ENCODE measurements around the gene HECTD4. TPM values are rescaled to one million over a fixed set of nuclear protein-coding genes. Genes with fewer than 3 reads are reported as not detected.

The HECTD4 gene
- total and polyA plus RNA-seq, 2 experiments from 2014 or later: 25.7 to 36.9 TPM

DNA sequence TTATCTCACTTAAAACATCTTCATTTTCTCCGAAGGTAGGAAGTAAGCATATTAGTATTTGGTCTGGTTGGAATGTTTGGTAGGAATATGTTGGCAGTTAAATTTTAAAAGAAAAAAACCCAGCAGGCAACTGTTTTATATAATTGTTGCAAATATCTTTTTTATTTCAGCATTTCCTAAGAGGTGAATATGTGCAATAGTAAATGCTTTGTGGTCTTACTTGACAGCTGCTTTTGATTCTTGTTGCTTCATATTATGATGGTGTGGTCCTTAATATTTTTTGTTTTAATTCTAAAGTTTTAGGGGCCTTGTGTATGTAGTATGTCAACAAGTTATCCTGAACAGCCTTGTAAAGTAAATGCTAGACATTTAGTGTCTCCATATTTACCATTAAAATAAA lies 250.5 kb downstream of the HECTD4 start (continued):
- TF ChIP-seq, protein P1, sequence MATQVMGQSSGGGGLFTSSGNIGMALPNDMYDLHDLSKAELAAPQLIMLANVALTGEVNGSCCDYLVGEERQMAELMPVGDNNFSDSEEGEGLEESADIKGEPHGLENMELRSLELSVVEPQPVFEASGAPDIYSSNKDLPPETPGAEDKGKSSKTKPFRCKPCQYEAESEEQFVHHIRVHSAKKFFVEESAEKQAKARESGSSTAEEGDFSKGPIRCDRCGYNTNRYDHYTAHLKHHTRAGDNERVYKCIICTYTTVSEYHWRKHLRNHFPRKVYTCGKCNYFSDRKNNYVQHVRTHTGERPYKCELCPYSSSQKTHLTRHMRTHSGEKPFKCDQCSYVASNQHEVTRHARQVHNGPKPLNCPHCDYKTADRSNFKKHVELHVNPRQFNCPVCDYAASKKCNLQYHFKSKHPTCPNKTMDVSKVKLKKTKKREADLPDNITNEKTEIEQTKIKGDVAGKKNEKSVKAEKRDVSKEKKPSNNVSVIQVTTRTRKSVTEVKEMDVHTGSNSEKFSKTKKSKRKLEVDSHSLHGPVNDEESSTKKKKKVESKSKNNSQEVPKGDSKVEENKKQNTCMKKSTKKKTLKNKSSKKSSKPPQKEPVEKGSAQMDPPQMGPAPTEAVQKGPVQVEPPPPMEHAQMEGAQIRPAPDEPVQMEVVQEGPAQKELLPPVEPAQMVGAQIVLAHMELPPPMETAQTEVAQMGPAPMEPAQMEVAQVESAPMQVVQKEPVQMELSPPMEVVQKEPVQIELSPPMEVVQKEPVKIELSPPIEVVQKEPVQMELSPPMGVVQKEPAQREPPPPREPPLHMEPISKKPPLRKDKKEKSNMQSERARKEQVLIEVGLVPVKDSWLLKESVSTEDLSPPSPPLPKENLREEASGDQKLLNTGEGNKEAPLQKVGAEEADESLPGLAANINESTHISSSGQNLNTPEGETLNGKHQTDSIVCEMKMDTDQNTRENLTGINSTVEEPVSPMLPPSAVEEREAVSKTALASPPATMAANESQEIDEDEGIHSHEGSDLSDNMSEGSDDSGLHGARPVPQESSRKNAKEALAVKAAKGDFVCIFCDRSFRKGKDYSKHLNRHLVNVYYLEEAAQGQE (IDR thresholded peaks at IDR 0.05; ENCODE audit: unreplicated experiment): no peak
- TF ChIP-seq EZH2phosphoT487 (IDR thresholded peaks at IDR 0.05; ENCODE audit: unreplicated experiment): no peak
- no peak for TF ChIP-seq NANOG (IDR thresholded peaks at IDR 0.05; ENCODE audit: borderline replicate concordance)
- TF ChIP-seq EZH2 (IDR thresholded peaks at IDR 0.05; ENCODE audit: low read depth, unreplicated experiment): no peak
- TF ChIP-seq, protein P2, sequence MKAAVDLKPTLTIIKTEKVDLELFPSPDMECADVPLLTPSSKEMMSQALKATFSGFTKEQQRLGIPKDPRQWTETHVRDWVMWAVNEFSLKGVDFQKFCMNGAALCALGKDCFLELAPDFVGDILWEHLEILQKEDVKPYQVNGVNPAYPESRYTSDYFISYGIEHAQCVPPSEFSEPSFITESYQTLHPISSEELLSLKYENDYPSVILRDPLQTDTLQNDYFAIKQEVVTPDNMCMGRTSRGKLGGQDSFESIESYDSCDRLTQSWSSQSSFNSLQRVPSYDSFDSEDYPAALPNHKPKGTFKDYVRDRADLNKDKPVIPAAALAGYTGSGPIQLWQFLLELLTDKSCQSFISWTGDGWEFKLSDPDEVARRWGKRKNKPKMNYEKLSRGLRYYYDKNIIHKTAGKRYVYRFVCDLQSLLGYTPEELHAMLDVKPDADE (IDR thresholded peaks at IDR 0.05): no peak
- no peak for TF ChIP-seq STAT1 (IDR thresholded peaks at IDR 0.05; ENCODE audit: unreplicated experiment)
- TF ChIP-seq ZNF114 (CRISPR knock-in tag; IDR thresholded peaks at IDR 0.05): no peak

DNA sequence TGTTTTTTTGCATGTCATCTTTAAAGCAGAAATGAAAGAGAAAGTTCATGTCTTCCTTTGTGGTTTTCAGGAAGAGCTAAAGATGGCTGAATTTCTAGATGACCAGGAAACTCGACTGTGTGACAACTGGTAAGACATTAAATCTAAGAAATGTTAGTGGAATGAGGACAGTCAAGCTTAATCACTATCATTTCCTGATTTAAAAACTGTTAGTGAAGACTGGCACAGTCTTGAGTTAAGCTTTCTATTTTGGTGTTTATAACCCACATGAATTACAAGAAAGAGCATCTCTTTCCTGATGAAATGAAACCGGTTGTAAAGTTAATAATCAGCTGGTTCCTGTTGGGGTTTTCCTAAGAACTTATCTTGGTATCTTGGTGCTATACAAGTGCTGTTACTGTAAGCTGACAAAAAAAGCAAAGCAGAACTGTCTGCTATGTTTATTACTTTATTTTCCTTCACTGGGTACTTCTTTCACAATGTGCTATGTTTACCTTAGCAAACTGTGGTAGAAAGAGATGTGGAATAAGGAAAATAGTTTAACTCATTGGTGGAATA lies 251.7 kb downstream of the HECTD4 start:
- peaks cover 4% of the 10 kb centered on the region; the same call in 1 of the 2 replicates for H4K20me1 ChIP-seq (replicated peaks; ENCODE audit: insufficient read depth)
- Mint-ChIP-seq H3K9me3 (no peaks in the 10 kb centered on the region), H3K36me3 (ENCODE audit: low read depth) (peaks cover 5% of the 10 kb centered on the region), H3K4me1 (peaks cover 8% of the 10 kb centered on the region), H3K27me3 (ENCODE audit: insufficient read depth, low read depth, poor library complexity) (peaks cover 5% of the 10 kb centered on the region), H3K4me3 (no peak overlapping the region), H3K27ac (no peak overlapping the region)
- H2AFZ ChIP-seq: no peak overlapping the region
- no peaks in the 10 kb centered on the region for H3K27me3 ChIP-seq (ENCODE audit: insufficient read depth)
- no peaks in the 10 kb centered on the region for H3K9me2 ChIP-seq (ENCODE audit: insufficient read depth)
- H3K4me1 ChIP-seq (ENCODE audit: insufficient read depth): peaks cover 6% of the 10 kb centered on the region
- peaks cover 14% of the 10 kb centered on the region for H3K79me2 ChIP-seq (replicated peaks; ENCODE audit: insufficient read depth)
- no peaks in the 10 kb centered on the region for H3F3A ChIP-seq (replicated peaks; ENCODE audit: low read depth)
- no peak for ATAC-seq
- no peak for DNase-seq (ENCODE audit: low spot score)
- no peak overlapping the region for H3K4me3 ChIP-seq
- H3K4me2 ChIP-seq: no peak overlapping the region
- 0 out of 2 replicates have a peak, but pooled peaks cover 4% of the 10 kb centered on the region for H3K36me3 ChIP-seq (ENCODE audit: insufficient read depth)
- H3K27ac ChIP-seq (ENCODE audit: low read depth): no peak overlapping the region
- no peak for TF ChIP-seq CREB1 (CRISPR knock-in tag; IDR thresholded peaks at IDR 0.05; ENCODE audit: low read depth)
- no peak for TF ChIP-seq ZNF331 (CRISPR knock-in tag; IDR thresholded peaks at IDR 0.05; ENCODE audit: low read depth)
- TF ChIP-seq, protein P1 (IDR thresholded peaks at IDR 0.05; ENCODE audit: unreplicated experiment): no peak
- TF ChIP-seq ZNF114 (CRISPR knock-in tag; IDR thresholded peaks at IDR 0.05): no peak
- TF ChIP-seq POLR2AphosphoS5 (IDR thresholded peaks at IDR 0.05; ENCODE audit: low read depth): no peak
- no peak for TF ChIP-seq NANOG (IDR thresholded peaks at IDR 0.05; ENCODE audit: borderline replicate concordance)
- TF ChIP-seq, protein P2 (IDR thresholded peaks at IDR 0.05): no peak
- TF ChIP-seq STAT1 (IDR thresholded peaks at IDR 0.05; ENCODE audit: unreplicated experiment): no peak

All from GM23338 (cell line).